B cell (primary cell): ENCODE results near the gene EPHA2. TPM values are rescaled to one million over a fixed set of nuclear protein-coding genes. Genes with fewer than 3 reads are reported as not detected.

ENCODE experiments used
- ATAC-seq: fragments of 200-7000 bp; cut with Tn5 transposase; one replicate; pipeline ENCODE4 v1.10.0; 2021; ENCODE audit warnings: low read depth, mild to moderate bottlenecking, moderate number of reproducible peaks, moderate library complexity
- CTCF ChIA-PET: fragments of 350-600 bp; sonication (Branson Sonifier 250); formaldehyde crosslinking; loops from one replicate; lab custom pipeline; 2021; ENCODE audit warnings: antibody characterized with exemption, inconsistent platforms; lab: Charles Lee
- POLR2A ChIA-PET: fragments of 350-600 bp; sonication (Branson Sonifier 250); formaldehyde crosslinking; loops from one replicate; lab custom pipeline; 2021; ENCODE audit warnings: antibody characterized with exemption; lab: Charles Lee
- DNase-seq: peaks from one replicate; pipeline ENCODE4 v3.0.0; 2013
- H2AFZ ChIP-seq: 2 replicates; pipeline ENCODE4 v1.6.1; 2012; ENCODE audit warnings: mild to moderate bottlenecking, low read depth, low read length; ENCODE audit not compliant: insufficient read depth, poor library complexity, severe bottlenecking
- H3K27ac ChIP-seq, 2 donors: 1 replicate in 1 of 2; 2 replicates in 1 of 2; pipeline ENCODE4 v1.5.1; 2012 to 2013; ENCODE audit warnings: low read length in 2 of 2, mild to moderate bottlenecking in 2 of 2, moderate library complexity in 1 of 2
- H3K27me3 ChIP-seq, 4 experiments: fragments of 200-600 bp in 1 of 4; sonication (generic) in 1 of 4; replicated peaks in 1 of 4; 1 replicate in 2 of 4; 2 replicates in 2 of 4; pipeline versions ENCODE4 v1.6.1 to v1.7.0; 2013 to 2016; ENCODE audit warnings: low read length in 3 of 4, mild to moderate bottlenecking in 2 of 4, mixed read lengths in 1 of 4, moderate library complexity in 1 of 4; ENCODE audit not compliant: insufficient read depth in 4 of 4, control insufficient read depth in 3 of 4; ENCODE audit errors: control extremely low read depth in 1 of 4
- H3K36me3 ChIP-seq, 2 experiments: replicated peaks in 1 of 2; 1 replicate in 1 of 2; 2 replicates in 1 of 2; pipeline versions ENCODE4 v1.6.1 to v1.7.1; 2013; ENCODE audit warnings: low read length in 1 of 2; ENCODE audit not compliant: insufficient read depth in 2 of 2, control insufficient read depth in 1 of 2; ENCODE audit errors: control extremely low read depth in 1 of 2, extremely low read depth in 1 of 2
- H3K4me1 ChIP-seq, 2 donors: fragments of 200-600 bp in 1 of 2; sonication (generic) in 1 of 2; 1 replicate in 1 of 2; 2 replicates in 1 of 2; pipeline versions ENCODE4 v1.5.1 to v1.6.1; 2013 to 2017; ENCODE audit warnings: low read length in 2 of 2; ENCODE audit not compliant: control insufficient read depth in 2 of 2, insufficient read depth in 2 of 2
- H3K4me2 ChIP-seq: replicated peaks from 2 replicates; pipeline ENCODE3; 2012; ENCODE audit warnings: mild to moderate bottlenecking, low read depth, low read length; ENCODE audit not compliant: poor library complexity, severe bottlenecking
- H3K4me3 ChIP-seq, 5 experiments: fragments of 200-600 bp in 1 of 5; sonication (generic) in 1 of 5; 1 replicate in 3 of 5; 2 replicates in 2 of 5; pipeline versions ENCODE4 v1.5.1 to v1.7.0; 2011 to 2016; ENCODE audit warnings: low read length in 4 of 5, mild to moderate bottlenecking in 4 of 5, low read depth in 2 of 5, control low read depth in 1 of 5, moderate library complexity in 1 of 5; ENCODE audit not compliant: insufficient read depth in 1 of 5; ENCODE audit errors: control extremely low read depth in 1 of 5, extremely low read depth in 1 of 5
- H3K79me2 ChIP-seq: fragments of 200-600 bp; sonication (generic); one replicate; pipeline ENCODE4 v1.6.0; 2016; ENCODE audit warnings: low read length; ENCODE audit not compliant: control insufficient read depth, insufficient read depth
- H3K9ac ChIP-seq: fragments of 200-600 bp; sonication (generic); 2 replicates; pipeline ENCODE4 v1.6.1; 2017; ENCODE audit warnings: mild to moderate bottlenecking, low read length, moderate library complexity
- H3K9me3 ChIP-seq, 3 donors: one replicate each; pipeline versions ENCODE4 v1.6.1 to v1.7.1; 2013; ENCODE audit warnings: low read length in 2 of 3; ENCODE audit not compliant: control insufficient read depth in 2 of 3, insufficient read depth in 1 of 3; ENCODE audit errors: control extremely low read depth in 1 of 3
- H4K20me1 ChIP-seq: 2 replicates; pipeline ENCODE4 v1.6.0; 2012; ENCODE audit warnings: mild to moderate bottlenecking, low read length; ENCODE audit not compliant: insufficient read depth, control insufficient read depth, poor library complexity, severe bottlenecking
- H3K27ac Mint-ChIP-seq: one replicate; pipeline ENCODE4 v1.8.0; 2021; ENCODE audit warnings: mixed read lengths
- H3K27me3 Mint-ChIP-seq: one replicate; pipeline ENCODE4 v1.8.0; 2021; ENCODE audit warnings: mixed read lengths
- H3K4me1 Mint-ChIP-seq: one replicate; pipeline ENCODE4 v1.8.0; 2021; ENCODE audit warnings: mixed read lengths
- H3K4me3 Mint-ChIP-seq: one replicate; pipeline ENCODE4 v1.8.0; 2021; ENCODE audit warnings: mixed read lengths
- H3K9me3 Mint-ChIP-seq: one replicate; pipeline ENCODE4 v1.8.0; 2022; ENCODE audit warnings: mixed read lengths; ENCODE audit not compliant: insufficient read depth
- EZH2 ChIP-seq: IDR thresholded peaks from 2 replicates; pipeline ENCODE4 v1.6.1; 2012; ENCODE audit warnings: borderline replicate concordance, low read depth, mild to moderate bottlenecking, moderate library complexity, low read length; ENCODE audit not compliant: insufficient read depth, poor library complexity, severe bottlenecking
- WGBS: methylation state at CpG from one replicate; pipeline ENCODE4 v1.1.5; 2013; ENCODE audit warnings: missing lambda C conversion rate; ENCODE audit not compliant: insufficient coverage; 5-methylcytosine and 5-hydroxymethylcytosine counted together
- intact Hi-C: fragments of 100-400 bp; cut with micrococcal nuclease; formaldehyde crosslinking; loops from one replicate; pipeline ENCODE4 v1.10.0; 2022
- polyA plus RNA-seq: library from polyadenylated mRNA; depleted of rRNA; stranded (reverse); fragments of >200 nt; gene quantifications from 2 replicates; pipeline ENCODE4 v1.2.3, GENCODE V29; 2012
- total RNA-seq, 2 donors: library from RNA; stranded (reverse); fragments of 120-200 nt in 1 of 2; gene quantifications; 1 replicate in 1 of 2; 2 replicates in 1 of 2; pipeline versions ENCODE4 v1.2.3 to v1.2.4, GENCODE V29; 2013 to 2022
- TF ChIP-seq, protein P1 (sequence below): fragments of 200-600 bp; IDR thresholded peaks from one replicate; pipeline ENCODE4 v1.8.0; 2022; ENCODE audit warnings: antibody characterized with exemption, mild to moderate bottlenecking

EPHA2 gene
- total and polyA plus RNA-seq, 2 donors (not counting 1 experiment from before 2014, with no cell fraction given): 0.12 TPM; not detected in 1

DNA sequence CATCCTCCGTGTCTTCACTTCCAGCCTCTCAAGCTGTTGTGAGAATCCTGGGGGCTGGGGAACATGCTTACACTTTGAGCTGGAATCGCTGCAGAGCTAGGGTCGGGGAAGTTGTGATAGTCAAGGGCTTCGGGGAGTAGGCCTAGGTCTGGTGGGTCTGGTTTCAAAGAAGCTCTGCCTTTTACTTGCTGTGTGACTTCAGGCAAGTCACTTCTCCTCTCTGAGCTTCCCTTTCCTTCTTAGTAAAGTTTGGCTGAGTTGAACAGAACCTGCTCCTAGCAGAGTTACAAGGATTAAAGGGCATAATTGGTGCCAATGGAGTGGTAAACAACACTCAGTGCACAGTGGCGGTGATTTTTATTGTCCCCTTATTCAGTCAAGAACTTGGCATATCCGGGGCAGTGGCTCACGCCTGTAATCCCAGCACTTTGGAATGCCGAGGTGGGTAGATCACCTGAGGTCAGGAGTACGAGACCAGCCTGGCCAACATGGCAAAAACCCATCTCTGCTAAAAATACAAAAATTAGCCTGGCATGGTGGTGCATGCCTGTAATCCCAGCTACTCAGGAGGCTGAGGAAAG is 30.9 kb upstream of the EPHA2 start:
- Histone ChIP-seq H3K36me3 (no peaks in the 10 kb centered on the region), H2AFZ (no peak overlapping the region), H3K4me2 (no peak overlapping the region), H3K79me2 (no peaks in the 10 kb centered on the region), H3K27me3 (peaks cover 0 to 26% (median 9%) of the 10 kb centered on the region in 4 experiments), H3K4me3 (no peak overlapping the region), H3K4me1 (peaks cover 5 to 7% of the 10 kb centered on the region in 2 donors), H3K9ac (no peak overlapping the region), H3K9me3 (no peaks in the 10 kb centered on the region), H3K27ac (no peak overlapping the region), H4K20me1 (no peaks in the 10 kb centered on the region)
- no peak overlapping the region for H3K27ac Mint-ChIP-seq
- TF ChIP-seq, protein P1, sequence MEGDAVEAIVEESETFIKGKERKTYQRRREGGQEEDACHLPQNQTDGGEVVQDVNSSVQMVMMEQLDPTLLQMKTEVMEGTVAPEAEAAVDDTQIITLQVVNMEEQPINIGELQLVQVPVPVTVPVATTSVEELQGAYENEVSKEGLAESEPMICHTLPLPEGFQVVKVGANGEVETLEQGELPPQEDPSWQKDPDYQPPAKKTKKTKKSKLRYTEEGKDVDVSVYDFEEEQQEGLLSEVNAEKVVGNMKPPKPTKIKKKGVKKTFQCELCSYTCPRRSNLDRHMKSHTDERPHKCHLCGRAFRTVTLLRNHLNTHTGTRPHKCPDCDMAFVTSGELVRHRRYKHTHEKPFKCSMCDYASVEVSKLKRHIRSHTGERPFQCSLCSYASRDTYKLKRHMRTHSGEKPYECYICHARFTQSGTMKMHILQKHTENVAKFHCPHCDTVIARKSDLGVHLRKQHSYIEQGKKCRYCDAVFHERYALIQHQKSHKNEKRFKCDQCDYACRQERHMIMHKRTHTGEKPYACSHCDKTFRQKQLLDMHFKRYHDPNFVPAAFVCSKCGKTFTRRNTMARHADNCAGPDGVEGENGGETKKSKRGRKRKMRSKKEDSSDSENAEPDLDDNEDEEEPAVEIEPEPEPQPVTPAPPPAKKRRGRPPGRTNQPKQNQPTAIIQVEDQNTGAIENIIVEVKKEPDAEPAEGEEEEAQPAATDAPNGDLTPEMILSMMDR: no peak
- no peak for TF ChIP-seq EZH2
- no peak for DNase-seq
- POLR2A ChIA-PET: interaction anchor here (0.6 kb wide), 1 partner anchor 112 kb away, joined by 5 read pairs; no protein-coding TSS in a partner anchor
- 96% methylated on average over 4 of the region's 9 CpGs for WGBS
- CTCF ChIA-PET: interaction anchor here (0.6 to 12.1 kb wide), 17 partner anchors 9 to 395 kb away, joined by 3 to 237 read pairs (median 4); partner anchors contain the start of gene FAM131C
- intact Hi-C loops: loop anchor here (1.0 kb wide), 4 partner anchors 58 to 394 kb away; no protein-coding TSS in a partner anchor
- no peaks in the 10 kb centered on the region for H3K9me3 Mint-ChIP-seq
- no peak overlapping the region for H3K4me3 Mint-ChIP-seq
- ATAC-seq: no peak
- peaks cover 2% of the 10 kb centered on the region for H3K4me1 Mint-ChIP-seq
- H3K27me3 Mint-ChIP-seq: peaks cover 24% of the 10 kb centered on the region
